HEK293T (cell line): ENCODE data around the gene C1QBP.

ENCODE experiments used
- CTCF ChIA-PET: fragments of 350-600 bp; formaldehyde crosslinking; extraction: SDS; loops from one replicate; lab custom pipeline; 2021; ENCODE audit warnings: antibody characterized with exemption, inconsistent platforms; lab: Yijun Ruan, JAX
- POLR2A ChIA-PET: fragments of 350-600 bp; formaldehyde crosslinking; extraction: SDS; loops from one replicate; lab custom pipeline; 2020; ENCODE audit warnings: antibody characterized with exemption, inconsistent platforms; lab: Yijun Ruan, JAX
- DNase-seq: peaks from one replicate; pipeline ENCODE4 v3.0.0; 2012; ENCODE audit warnings: mixed read lengths; ENCODE audit errors: extremely low spot score
- ARNT ChIP-seq: fragments of 450-650 bp; IDR thresholded peaks from 2 replicates; pipeline ENCODE4 v1.6.1; 2017; ENCODE audit warnings: mild to moderate bottlenecking
- BHLHE40 ChIP-seq: fragments of 450-650 bp; IDR thresholded peaks from 2 replicates; pipeline ENCODE4 v1.6.1; 2016; ENCODE audit warnings: mild to moderate bottlenecking, moderate library complexity, borderline replicate concordance
- CTBP1 ChIP-seq: fragments of 450-650 bp; IDR thresholded peaks from 2 replicates; pipeline ENCODE4 v1.6.1; 2016; ENCODE audit warnings: borderline replicate concordance
- ELF4 ChIP-seq: fragments of 450-650 bp; IDR thresholded peaks from 2 replicates; pipeline ENCODE4 v1.6.1; 2017; ENCODE audit warnings: antibody characterized with exemption
- FOXA1 ChIP-seq: fragments of 450-650 bp; IDR thresholded peaks from 2 replicates; pipeline ENCODE4 v1.6.1; 2016; ENCODE audit warnings: mild to moderate bottlenecking
- FOXK2 ChIP-seq: fragments of 450-650 bp; IDR thresholded peaks from 2 replicates; pipeline ENCODE4 v1.6.1; 2016; ENCODE audit warnings: mild to moderate bottlenecking
- FOXM1 ChIP-seq: fragments of 450-650 bp; IDR thresholded peaks from 2 replicates; pipeline ENCODE4 v1.6.1; 2017; ENCODE audit warnings: mild to moderate bottlenecking, borderline replicate concordance
- HDGF ChIP-seq: fragments of 450-650 bp; IDR thresholded peaks from 2 replicates; pipeline ENCODE4 v1.6.1; 2017; ENCODE audit warnings: antibody characterized with exemption, borderline replicate concordance
- L3MBTL2 ChIP-seq: fragments of 450-650 bp; conservative IDR thresholded peaks from 2 replicates; pipeline ENCODE4 v1.6.1; 2016; ENCODE audit warnings: mild to moderate bottlenecking
- LEF1 ChIP-seq: fragments of 450-650 bp; IDR thresholded peaks from 2 replicates; pipeline ENCODE4 v1.6.1; 2017; ENCODE audit warnings: mild to moderate bottlenecking, borderline replicate concordance
- NFRKB ChIP-seq: fragments of 450-650 bp; IDR thresholded peaks from 2 replicates; pipeline ENCODE4 v1.6.1; 2016; ENCODE audit warnings: mild to moderate bottlenecking, moderate library complexity
- PKNOX1 ChIP-seq: fragments of 450-650 bp; IDR thresholded peaks from 2 replicates; pipeline ENCODE4 v1.6.1; 2016
- SP1 ChIP-seq: fragments of 450-650 bp; IDR thresholded peaks from 2 replicates; pipeline ENCODE4 v1.6.1; 2017
- SUZ12 ChIP-seq: fragments of 450-650 bp; IDR thresholded peaks from 2 replicates; pipeline ENCODE4 v1.6.1; 2016; ENCODE audit warnings: mild to moderate bottlenecking
- TARDBP ChIP-seq: fragments of 450-650 bp; IDR thresholded peaks from 2 replicates; pipeline ENCODE4 v1.6.1; 2016
- ZNF384 ChIP-seq: fragments of 450-650 bp; IDR thresholded peaks from 2 replicates; pipeline ENCODE4 v1.6.1; 2016

The C1QBP gene

GRCh38 chr17:5481451-5481850, 42.5 kb upstream of the C1QBP start:
- ChIA-PET POLR2A (no interaction called here), CTCF (no interaction called here)
- TF ChIP-seq ELF4, result no peak
- TF ChIP-seq L3MBTL2, result no peak
- TF ChIP-seq SP1, result no peak
- no peak for TF ChIP-seq LEF1
- TF ChIP-seq SUZ12, result no peak
- TF ChIP-seq FOXK2, result no peak
- no peak for TF ChIP-seq CTBP1
- TF ChIP-seq BHLHE40, result no peak
- no peak for TF ChIP-seq NFRKB
- TF ChIP-seq ARNT, result no peak
- TF ChIP-seq ZNF384, result no peak
- TF ChIP-seq FOXA1, result no peak
- no peak for TF ChIP-seq FOXM1
- TF ChIP-seq PKNOX1, result no peak
- TF ChIP-seq TARDBP, result no peak
- TF ChIP-seq HDGF, result no peak

GRCh38 chr17:5480962-5481361, 42.0 kb upstream of the C1QBP start:
- TF ChIP-seq TARDBP, result no peak
- ChIA-PET POLR2A (no interaction called here), CTCF (no interaction called here)
- DNase-seq, result no peak

More at GRCh38 chr17:5481451-5481850, 42.5 kb upstream of the C1QBP start:
- no peak for DNase-seq

DNA sequence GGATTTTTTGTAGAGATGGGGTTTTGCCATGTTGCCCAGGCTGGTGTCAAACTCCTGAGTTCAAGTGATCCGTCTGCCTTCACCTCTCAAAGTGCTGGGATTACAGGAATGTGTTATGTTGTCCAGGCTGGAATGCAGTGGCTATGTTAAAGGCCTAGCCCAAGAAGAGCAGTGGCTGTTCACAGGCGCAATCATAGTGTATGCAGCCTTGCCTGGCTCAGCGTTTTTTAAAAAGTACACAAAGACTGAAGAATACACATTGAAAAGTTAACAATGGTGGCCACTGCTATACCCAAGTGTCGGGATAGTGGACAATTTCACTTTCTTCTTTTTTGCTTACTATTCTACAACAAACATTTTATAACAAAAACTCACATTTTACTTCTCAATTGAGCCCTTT, 40.0 kb upstream of the C1QBP start:
- TF ChIP-seq BHLHE40 (no peak), ELF4 (no peak), ARNT (no peak), TARDBP (no peak)
- POLR2A ChIA-PET, result no interaction called here

GRCh38 chr17:5473906-5474305, 35.0 kb upstream of the C1QBP start:
- ChIA-PET CTCF (no interaction called here), POLR2A (interaction anchor here (2.1 kb wide), 1 partner anchor 13 kb away, joined by 8 read pairs; the partner anchor contains the start of genes DERL2 and MIS12)
- DNase-seq, result no peak
- TF ChIP-seq NFRKB, result no peak
- TF ChIP-seq ZNF384, result no peak
- TF ChIP-seq TARDBP, result no peak
- no peak for TF ChIP-seq FOXM1
- no peak for TF ChIP-seq BHLHE40
- no peak for TF ChIP-seq FOXA1
- no peak for TF ChIP-seq SUZ12
- TF ChIP-seq ELF4, result no peak
- no peak for TF ChIP-seq SP1
- no peak for TF ChIP-seq FOXK2
- no peak for TF ChIP-seq PKNOX1
- TF ChIP-seq LEF1, result no peak

More for the DNA sequence above, 40.0 kb upstream of the C1QBP start:
- CTCF ChIA-PET, result no interaction called here
- no peak for DNase-seq

GRCh38 chr17:5472511-5472910, 33.6 kb upstream of the C1QBP start:
- ChIA-PET POLR2A (interaction anchor here (2.1 kb wide), 1 partner anchor 14 kb away, joined by 8 read pairs; the partner anchor contains the start of genes DERL2 and MIS12), CTCF (no interaction called here)
- DNase-seq, result no peak
- TF ChIP-seq TARDBP (no peak), FOXM1 (no peak), LEF1 (no peak), NFRKB (no peak), ARNT (no peak), PKNOX1 (no peak), L3MBTL2 (no peak), HDGF (no peak), SUZ12 (no peak), CTBP1 (no peak)

DNA sequence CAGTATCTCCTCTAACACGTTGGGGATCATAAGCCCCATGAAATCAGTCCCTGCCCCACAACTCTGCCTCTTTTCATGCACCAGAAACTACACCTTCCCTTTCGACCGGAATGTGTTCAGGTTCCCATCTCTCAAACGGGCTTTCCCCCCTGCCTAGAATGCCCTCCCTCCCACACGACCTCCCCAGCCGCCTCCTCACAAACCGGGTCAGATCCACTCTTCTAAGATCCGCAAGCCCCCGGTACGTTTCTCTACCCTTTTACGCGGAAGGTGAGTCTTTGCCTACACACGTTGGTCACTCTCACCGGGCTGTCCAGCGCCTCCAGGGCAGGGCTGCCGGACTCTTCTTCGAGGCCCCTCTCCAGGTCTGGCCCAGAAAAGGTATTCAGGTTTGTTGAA, 29.1 kb upstream of the C1QBP start:
- no peak for TF ChIP-seq FOXK2
- no peak for TF ChIP-seq PKNOX1
- no peak for TF ChIP-seq ZNF384
- TF ChIP-seq L3MBTL2, result no peak
- TF ChIP-seq LEF1, result no peak
- no peak for TF ChIP-seq SP1
- no peak for TF ChIP-seq ARNT
- no peak for TF ChIP-seq NFRKB
- ChIA-PET CTCF (no interaction called here), POLR2A (interaction anchor here (0.9 to 4.8 kb wide), 9 partner anchors 9 to 967 kb away, joined by 3 to 71 read pairs (median 4); partner anchors contain the start of genes C1QBP, DERL2 and MIS12)
- peak; percentile 17 for DNase-seq
